Stimulated activated CD4-positive, alpha-beta T cell treated with anti-CD3 and anti-CD28 coated beads, Interleukin-1b, Interleukin-23, amount 100 ng/mL, for 1 hour (primary cell): Measurements from ENCODE around the gene RANBP17.

ENCODE experiments used
- DNase-seq, 2 donors: peaks; one replicate each; pipeline ENCODE4 v3.0.0-alpha.2; 2020; ENCODE audit warnings: low read depth in 2 of 2

Gene RANBP17

DNA sequence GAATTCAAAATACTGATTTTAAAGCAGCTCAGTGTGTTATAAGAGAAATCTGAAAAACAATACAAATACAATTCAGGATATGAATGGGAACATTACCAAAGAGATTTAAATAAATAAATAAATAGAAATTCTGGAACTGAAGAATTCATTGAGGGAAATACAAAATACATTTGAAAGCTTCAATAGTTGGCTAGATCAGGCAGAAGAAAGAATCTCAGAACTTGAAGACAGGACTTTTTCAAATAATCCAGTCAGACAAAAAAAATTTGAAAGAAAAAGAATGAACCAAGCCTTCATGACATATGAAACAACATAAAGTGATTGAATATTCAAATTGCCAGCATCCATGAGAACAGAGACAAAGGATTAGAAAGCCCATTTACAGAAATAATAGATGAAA, 387.6 kb downstream of the RANBP17 start:
- DNase-seq = no peak

- no peak for DNase-seq
Measured at GRCh38 chr5:171250738-171251137, 388.9 kb downstream of the RANBP17 start.

DNA sequence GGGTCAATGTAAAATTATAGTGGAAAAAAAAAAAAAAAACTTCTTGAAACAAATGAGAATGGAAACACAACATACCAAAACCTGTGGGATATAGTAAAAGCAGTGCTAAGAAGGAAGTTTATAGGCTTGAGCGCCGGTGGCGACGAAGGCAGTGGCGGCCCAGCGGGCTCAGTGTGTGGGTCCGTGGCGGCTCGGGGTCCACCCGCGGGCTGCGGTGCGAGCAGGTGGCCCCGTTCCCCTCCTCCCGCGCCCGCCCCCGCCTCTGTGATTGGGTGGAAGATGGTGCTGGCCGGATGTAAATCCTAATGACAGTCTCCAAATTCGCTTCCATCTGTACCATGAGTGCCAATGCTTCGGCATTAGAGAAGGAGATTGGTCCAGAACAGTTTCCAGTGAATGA, 389.7 kb downstream of the RANBP17 start:
- DNase-seq = no peak

DNA sequence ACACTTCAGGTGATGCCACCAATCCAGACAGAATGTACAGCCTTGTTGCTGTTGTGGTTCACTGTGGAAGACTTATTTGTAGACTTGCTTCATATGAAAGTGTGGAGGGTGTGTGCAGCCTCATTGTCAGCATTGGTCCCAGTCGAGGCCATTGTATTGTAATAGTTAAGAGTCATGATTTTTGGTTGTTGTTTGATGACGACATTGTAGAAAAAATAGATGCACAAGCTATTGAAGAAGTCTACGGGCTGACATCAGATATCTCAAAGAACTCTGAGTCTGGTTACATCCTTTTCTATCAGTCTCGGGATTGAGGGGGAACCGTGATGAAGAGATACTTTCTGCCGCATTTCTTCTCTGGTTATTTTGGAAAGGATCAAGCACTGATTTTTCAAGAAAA, 390.9 kb downstream of the RANBP17 start:
- no peak for DNase-seq

GRCh38 chr5:171258737-171259415, 397.1 kb downstream of the RANBP17 start:
- no peak for DNase-seq

DNA sequence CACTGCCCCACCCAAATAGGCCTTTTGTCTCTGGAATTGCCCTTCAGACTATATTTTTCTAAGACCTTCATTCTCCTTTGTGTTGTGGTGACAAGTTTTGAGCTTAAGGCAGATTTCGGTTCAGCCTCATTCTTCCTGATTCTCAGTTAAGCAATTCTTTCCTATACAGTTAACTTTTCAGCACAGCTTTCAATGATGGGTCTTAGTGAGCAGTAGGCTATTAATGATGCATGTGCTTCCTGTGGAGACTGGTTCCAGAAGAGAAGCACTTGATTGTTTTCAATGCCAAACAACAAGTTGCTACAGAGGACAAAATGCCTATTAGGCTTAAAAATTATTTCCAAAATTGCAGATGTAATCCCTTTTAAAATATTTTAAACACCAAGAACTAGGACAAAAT, 399.5 kb downstream of the RANBP17 start:
- DNase-seq = no peak

- DNase-seq = no peak
Measured at GRCh38 chr5:171261904-171262303, 400.1 kb downstream of the RANBP17 start.

GRCh38 chr5:171263181-171263580, 401.4 kb downstream of the RANBP17 start:
- DNase-seq = no peak

GRCh38 chr5:171264843-171265242, 403.0 kb downstream of the RANBP17 start:
- no peak for DNase-seq

DNA sequence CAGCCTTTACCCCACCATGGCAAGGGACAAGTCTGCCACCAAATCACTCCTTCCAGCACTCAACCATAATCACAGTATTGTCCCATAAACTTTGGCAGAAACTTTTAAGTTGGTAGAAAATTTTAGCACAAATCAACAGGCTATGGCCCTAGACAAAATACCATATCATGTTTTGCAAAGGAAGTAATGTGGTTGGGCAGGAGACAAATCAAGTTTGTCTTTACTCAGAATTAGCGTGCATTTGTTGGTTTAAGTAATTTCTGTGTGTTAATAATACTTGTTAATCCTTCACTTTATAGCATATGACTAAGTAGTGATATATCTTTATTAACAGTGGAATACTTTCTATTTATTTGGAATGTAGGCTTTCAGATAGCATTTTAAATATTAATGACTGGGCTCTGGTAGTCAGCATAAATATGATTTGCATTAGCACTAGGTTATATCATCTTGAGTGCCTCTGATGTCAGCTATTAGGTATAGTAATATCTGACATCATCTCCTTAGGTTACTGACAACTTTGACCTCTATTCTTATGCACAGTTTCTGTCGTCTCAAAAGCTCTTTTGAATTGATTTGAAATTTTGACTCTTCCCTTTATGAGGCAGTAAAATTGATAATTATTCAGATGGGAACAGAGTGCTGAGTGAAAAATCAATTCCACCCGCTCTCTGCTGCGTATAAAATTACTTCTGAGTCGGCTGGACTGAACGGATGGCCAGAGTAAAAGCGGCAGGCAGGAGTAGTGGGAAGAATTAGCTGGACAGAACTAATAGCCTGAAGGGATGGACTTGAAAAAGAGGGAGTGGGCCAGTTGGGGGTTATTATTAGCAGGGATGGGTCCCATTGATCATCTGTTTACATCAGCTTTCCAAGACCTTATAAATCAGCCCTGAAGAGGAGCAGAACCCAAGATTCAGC, 407.1 kb downstream of the RANBP17 start:
- no peak for DNase-seq

GRCh38 chr5:171269717-171270116, 407.9 kb downstream of the RANBP17 start:
- no peak for DNase-seq

DNA sequence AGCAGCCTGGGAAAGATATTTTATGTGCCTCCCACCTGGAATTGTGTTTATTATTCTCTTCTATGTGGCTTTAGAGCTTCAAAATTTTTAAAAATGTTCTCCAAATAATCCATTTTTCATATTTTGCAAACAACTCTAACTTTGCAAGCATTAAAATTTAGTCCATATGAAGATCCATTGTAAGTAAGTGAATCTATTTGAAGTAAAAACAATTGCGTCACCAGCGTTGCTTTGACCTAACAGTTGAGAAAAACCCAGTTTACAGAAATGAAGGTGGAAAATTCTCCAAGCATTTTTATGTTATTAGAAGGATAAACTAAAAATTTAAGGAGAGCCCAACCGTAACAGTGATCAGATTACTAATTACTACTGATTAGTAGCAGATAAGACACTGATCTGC, 408.3 kb downstream of the RANBP17 start:
- DNase-seq = no peak

DNA sequence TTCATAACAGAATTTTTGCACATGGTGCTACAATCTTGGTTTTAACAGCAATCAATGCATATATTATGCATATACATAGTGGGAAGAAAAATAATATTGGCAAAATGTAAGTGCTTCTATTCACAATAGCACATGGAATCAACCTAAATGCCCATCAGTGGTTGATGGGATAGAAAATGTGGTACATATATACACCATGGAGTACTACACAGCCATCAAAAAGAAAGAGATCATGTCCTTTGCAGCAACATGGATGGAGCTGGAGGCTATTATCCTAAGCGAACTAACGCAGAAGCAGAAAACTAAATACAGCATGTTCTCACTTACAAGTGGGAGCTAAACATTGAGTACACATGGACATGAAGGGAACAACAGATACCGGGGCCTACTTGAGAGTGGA, 410.0 kb downstream of the RANBP17 start:
- no peak for DNase-seq

- DNase-seq = no peak
Measured at GRCh38 chr5:171272996-171273970, 411.5 kb downstream of the RANBP17 start.

DNA sequence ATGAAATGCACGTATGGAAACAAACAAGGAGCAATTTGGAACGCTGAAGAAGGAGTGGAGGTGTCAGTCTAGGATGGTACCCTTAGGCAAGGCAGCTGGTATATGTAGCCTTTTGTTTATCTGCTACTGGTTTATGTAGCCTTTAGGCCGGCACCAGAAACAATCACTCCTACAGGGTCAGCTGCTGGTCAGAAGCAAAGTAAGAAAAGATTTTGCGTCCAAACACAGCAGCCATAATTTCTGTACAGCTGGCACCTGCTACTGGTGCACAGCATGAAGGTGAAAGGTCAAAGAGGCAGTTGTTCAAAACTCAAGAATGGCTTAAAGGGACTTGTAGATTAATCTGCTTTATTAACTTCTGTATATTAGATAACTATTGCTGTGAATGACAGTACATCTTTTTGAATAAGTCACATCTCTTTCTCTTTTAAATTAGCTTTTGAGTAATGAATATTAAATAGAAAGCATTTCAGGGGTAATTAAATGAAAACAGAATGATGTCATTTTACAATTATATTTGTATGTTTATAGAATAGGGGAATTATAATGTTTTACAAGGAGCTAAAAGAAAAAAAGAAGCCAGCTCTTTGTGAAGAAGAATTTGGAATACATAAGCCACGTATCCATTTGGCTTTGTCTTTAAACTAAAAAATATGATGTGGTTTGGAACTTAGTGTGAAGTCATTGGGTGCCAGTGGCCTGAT, 414.2 kb downstream of the RANBP17 start:
- no peak for DNase-seq

DNA sequence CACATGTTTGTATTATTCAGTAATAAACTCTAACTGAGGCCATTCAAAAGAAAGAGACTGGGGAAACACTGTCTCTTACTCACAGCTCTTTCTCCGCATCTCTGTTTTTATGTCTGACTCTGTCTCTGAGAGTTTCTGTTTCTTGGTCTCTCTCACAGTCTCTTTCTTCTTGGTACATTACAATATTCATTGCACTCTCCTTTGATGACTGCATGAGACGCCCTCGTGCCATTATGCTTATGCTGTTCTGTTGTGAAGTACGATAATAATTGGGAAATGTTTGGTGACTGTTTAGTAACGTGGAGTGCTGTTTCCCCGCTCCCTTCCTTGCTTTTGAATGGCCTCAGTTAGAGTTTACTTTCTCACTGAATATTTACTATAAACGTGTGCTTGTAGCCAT, 421.9 kb downstream of the RANBP17 start:
- DNase-seq = no peak

GRCh38 chr5:171285465-171285864, 423.6 kb downstream of the RANBP17 start:
- DNase-seq = no peak

GRCh38 chr5:171288066-171288465, 426.2 kb downstream of the RANBP17 start:
- DNase-seq = no peak

DNA sequence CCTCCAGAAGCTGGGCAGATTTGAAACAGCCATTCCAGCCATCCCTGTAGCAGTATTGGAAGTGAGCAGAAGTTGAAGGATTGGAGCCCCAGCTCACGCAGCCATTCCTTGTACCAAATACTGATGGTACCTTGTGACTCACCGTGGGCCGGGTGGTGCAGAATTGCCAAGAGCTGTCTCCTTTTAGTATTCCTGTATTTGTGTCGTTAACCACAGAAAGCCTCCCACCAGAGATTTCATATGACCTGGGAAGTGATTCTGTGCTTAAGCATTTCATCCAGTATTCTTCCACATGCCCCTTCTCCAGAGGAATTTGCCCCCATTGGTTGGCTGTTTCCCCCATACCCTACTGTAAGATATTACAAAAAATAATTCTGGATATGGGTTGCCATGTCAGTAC, 429.6 kb downstream of the RANBP17 start:
- no peak for DNase-seq

DNA sequence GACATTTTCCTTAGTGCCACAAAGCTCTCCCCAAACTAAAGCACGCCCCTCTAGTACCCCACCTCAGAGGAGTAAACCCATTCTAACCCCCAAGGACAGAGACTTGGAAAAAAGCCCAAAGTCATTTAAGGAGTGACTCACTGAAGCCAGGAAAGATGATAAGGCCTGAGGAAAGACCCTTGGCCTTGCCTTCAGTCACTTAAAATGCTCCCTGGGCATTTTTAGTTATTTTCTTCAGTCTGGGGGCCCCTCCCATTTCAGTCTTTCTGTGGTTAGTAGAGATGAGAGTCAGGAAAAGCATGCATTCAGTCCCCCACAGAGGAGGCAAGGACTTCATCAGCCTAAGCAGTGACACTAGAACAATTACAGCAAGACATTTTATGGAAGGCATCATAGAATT, 433.5 kb downstream of the RANBP17 start:
- DNase-seq = no peak

DNA sequence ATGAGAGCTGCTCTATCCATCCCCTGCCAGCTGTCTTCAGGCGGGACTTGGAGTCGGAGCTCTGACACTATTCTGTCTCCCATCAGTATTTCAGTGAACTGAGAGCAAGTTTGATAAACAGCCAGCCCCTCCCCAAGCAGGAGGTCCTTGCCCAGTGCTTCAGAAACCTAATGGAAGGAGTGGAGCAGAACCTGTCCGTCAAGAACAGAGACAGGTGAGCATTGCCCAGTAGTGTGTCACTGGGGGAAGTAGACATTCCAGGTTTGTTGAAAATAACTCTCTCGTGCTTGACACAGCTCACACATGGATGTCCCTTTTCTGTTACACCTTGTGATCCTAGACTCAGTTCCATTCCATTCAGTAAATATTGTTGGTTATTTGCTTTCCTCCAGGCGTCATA, 434.0 kb downstream of the RANBP17 start:
- no peak for DNase-seq
